Neural cell (in vitro differentiated cells): Measurements from ENCODE around the gene H1-8. TPM values are rescaled to one million over a fixed set of nuclear protein-coding genes. Genes with fewer than 3 reads are reported as not detected.

ENCODE experiments used
- H2AFZ ChIP-seq: fragments of 200-600, 300-800 bp; sonication (generic), shearing (Covaris generic); 2 replicates; pipeline ENCODE4 v1.6.0; 2014; ENCODE audit warnings: low read depth, mild to moderate bottlenecking, antibody characterized with exemption, low read length, moderate library complexity
- H3F3A ChIP-seq: fragments of 200-600 bp; shearing (Covaris generic); 2 replicates; pipeline ENCODE4 v1.6.1; 2016; ENCODE audit warnings: mild to moderate bottlenecking, moderate library complexity, mixed read lengths, antibody characterized with exemption, low read length; ENCODE audit not compliant: insufficient read depth, poor library complexity, severe bottlenecking
- H3K27ac ChIP-seq: fragments of 200-600, 300-800 bp; sonication (generic), shearing (Covaris generic); 2 replicates; pipeline ENCODE4 v1.5.1; 2014; ENCODE audit warnings: mild to moderate bottlenecking, low read length, moderate library complexity
- H3K27me3 ChIP-seq: fragments of 300-800, 200-600 bp; sonication (generic), shearing (Covaris generic); 2 replicates; pipeline ENCODE4 v1.6.0; 2014; ENCODE audit warnings: mild to moderate bottlenecking, low read depth, low read length, moderate library complexity; ENCODE audit not compliant: insufficient read depth
- H3K36me3 ChIP-seq: fragments of 300-800, 200-600 bp; sonication (generic), shearing (Covaris generic); 2 replicates; pipeline ENCODE4 v1.5.1; 2014; ENCODE audit warnings: mild to moderate bottlenecking, antibody characterized with exemption, low read length, moderate library complexity; ENCODE audit not compliant: insufficient read depth
- H3K4me2 ChIP-seq: fragments of 300-800, 200-600 bp; sonication (generic), shearing (Covaris generic); 2 replicates; pipeline ENCODE4 v1.6.0; 2014; ENCODE audit warnings: mild to moderate bottlenecking, low read length
- H3K4me3 ChIP-seq: fragments of 300-800, 200-600 bp; sonication (generic), shearing (Covaris generic); 2 replicates; pipeline ENCODE4 v1.5.1; 2014; ENCODE audit warnings: mild to moderate bottlenecking, low read length, moderate library complexity
- H3K79me2 ChIP-seq: fragments of 200-600 bp; shearing (Covaris generic); replicated peaks from 2 replicates; pipeline ENCODE4 v1.6.0; 2014; ENCODE audit warnings: mild to moderate bottlenecking, low read length, moderate library complexity; ENCODE audit not compliant: insufficient read depth
- H3K9ac ChIP-seq: fragments of 300-800, 200-600 bp; sonication (generic), shearing (Covaris generic); 2 replicates; pipeline ENCODE4 v1.6.1; 2016; ENCODE audit warnings: mild to moderate bottlenecking, low read length, mixed read lengths
- H3K9me2 ChIP-seq: fragments of 200-600 bp; shearing (Covaris generic); 2 replicates; pipeline ENCODE4 v1.6.1; 2016; ENCODE audit warnings: mild to moderate bottlenecking, low read length, mixed read lengths; ENCODE audit not compliant: insufficient read depth
- H3K9me3 ChIP-seq: fragments of 200-600, 300-800 bp; sonication (generic), shearing (Covaris generic); 2 replicates; pipeline ENCODE4 v1.6.1; 2016; ENCODE audit warnings: mild to moderate bottlenecking, mixed run types, low read length, moderate library complexity, mixed read lengths
- H4K20me1 ChIP-seq: fragments of 200-600 bp; shearing (Covaris generic); 2 replicates; pipeline ENCODE4 v1.6.1; 2016; ENCODE audit warnings: mild to moderate bottlenecking, mixed run types; ENCODE audit not compliant: insufficient read depth
- CTCF ChIP-seq: fragments of 450-650 bp; IDR thresholded peaks from 2 replicates; pipeline ENCODE4 v1.5.1; 2014; ENCODE audit warnings: antibody characterized with exemption, mild to moderate bottlenecking, moderate library complexity; ENCODE audit not compliant: poor library complexity, severe bottlenecking
- EP300 ChIP-seq: fragments of 450-650 bp; conservative IDR thresholded peaks from 2 replicates; pipeline ENCODE4 v1.6.1; 2014; ENCODE audit warnings: antibody characterized with exemption, mild to moderate bottlenecking, moderate library complexity; ENCODE audit not compliant: poor library complexity, severe bottlenecking
- EZH2 ChIP-seq: fragments of 200-600, 300-800 bp; shearing (Covaris generic), sonication (generic); IDR thresholded peaks from 2 replicates; pipeline ENCODE4 v1.6.1; 2014; ENCODE audit warnings: antibody characterized with exemption, low read length, borderline replicate concordance, mild to moderate bottlenecking; ENCODE audit not compliant: insufficient read depth, poor library complexity, severe bottlenecking
- MXI1 ChIP-seq: fragments of 450-650 bp; conservative IDR thresholded peaks from 2 replicates; pipeline ENCODE4 v1.6.1; 2014; ENCODE audit warnings: antibody characterized with exemption, mild to moderate bottlenecking; ENCODE audit not compliant: poor library complexity, severe bottlenecking
- POLR2AphosphoS5 ChIP-seq: IDR thresholded peaks from 2 replicates; pipeline ENCODE4 v1.6.1; 2012
- RAD21 ChIP-seq: fragments of 450-650 bp; conservative IDR thresholded peaks from 2 replicates; pipeline ENCODE4 v1.6.1; 2014; ENCODE audit warnings: antibody characterized with exemption, mild to moderate bottlenecking, moderate library complexity
- REST ChIP-seq: IDR thresholded peaks from 2 replicates; pipeline ENCODE4 v1.6.1; 2012; ENCODE audit warnings: borderline replicate concordance
- SMC3 ChIP-seq: fragments of 450-650 bp; conservative IDR thresholded peaks from 2 replicates; pipeline ENCODE4 v1.6.1; 2014; ENCODE audit warnings: antibody characterized with exemption, mild to moderate bottlenecking, moderate library complexity; ENCODE audit not compliant: poor library complexity
- TAF1 ChIP-seq: IDR thresholded peaks from 2 replicates; pipeline ENCODE4 v1.6.1; 2012; ENCODE audit warnings: low read depth
- polyA plus RNA-seq: library from polyadenylated mRNA; depleted of rRNA; stranded (reverse); fragments of >200 nt; gene quantifications from 2 replicates; pipeline ENCODE4 v1.2.3, GENCODE V29; 2014

The H1-8 gene
- polyA plus RNA-seq, 1 donor from 2014 or later = not detected

- no peak overlapping the region for H3K4me2 ChIP-seq
- no peak overlapping the region for H2AFZ ChIP-seq
- no peaks in the 10 kb centered on the region for H3K36me3 ChIP-seq
- H3K79me2 ChIP-seq = no peaks in the 10 kb centered on the region
- no peaks in the 10 kb centered on the region for H3K27me3 ChIP-seq
- H4K20me1 ChIP-seq = no peaks in the 10 kb centered on the region
- no peaks in the 10 kb centered on the region for H3K9me3 ChIP-seq
- H3K27ac ChIP-seq = no peak overlapping the region
- no peak overlapping the region for H3K4me3 ChIP-seq
- no peak overlapping the region for H3K9ac ChIP-seq
- H3F3A ChIP-seq = no peaks in the 10 kb centered on the region
- no peaks in the 10 kb centered on the region for H3K9me2 ChIP-seq
- TF ChIP-seq REST (no peak), TAF1 (no peak), MXI1 (no peak), POLR2AphosphoS5 (no peak), SMC3 (no peak), EZH2 (no peak), EP300 (no peak), CTCF (no peak), RAD21 (no peak)
Observed at GRCh38 chr3:129594409-129594808, 51.4 kb downstream of the H1-8 start.

- TF ChIP-seq RAD21 = no peak
- no peak for TF ChIP-seq SMC3
- no peak for TF ChIP-seq POLR2AphosphoS5
- TF ChIP-seq REST = no peak
- TF ChIP-seq EP300 = no peak
- no peak for TF ChIP-seq EZH2
- TF ChIP-seq TAF1 = no peak
- TF ChIP-seq MXI1 = no peak
- TF ChIP-seq CTCF = no peak
- H3K79me2 ChIP-seq = no peaks in the 10 kb centered on the region
- no peak overlapping the region for H3K9ac ChIP-seq
- no peaks in the 10 kb centered on the region for H3K36me3 ChIP-seq
- no peaks in the 10 kb centered on the region for H3F3A ChIP-seq
- H4K20me1 ChIP-seq = no peaks in the 10 kb centered on the region
- no peaks in the 10 kb centered on the region for H3K9me2 ChIP-seq
- H2AFZ ChIP-seq = no peak overlapping the region
- H3K27me3 ChIP-seq = no peaks in the 10 kb centered on the region
- H3K4me2 ChIP-seq = no peak overlapping the region
- no peak overlapping the region for H3K4me3 ChIP-seq
- no peak overlapping the region for H3K27ac ChIP-seq
- no peaks in the 10 kb centered on the region for H3K9me3 ChIP-seq
Observed at GRCh38 chr3:129594907-129595390, 52.0 kb downstream of the H1-8 start.
